ENCODE measurements around the gene MAGI2. TPM values are rescaled to one million over a fixed set of nuclear protein-coding genes. Genes with fewer than 3 reads are reported as not detected.

The MAGI2 gene
- total and polyA plus RNA-seq, 2 of the 13 experiments (the other 11 are each of a cell fraction or from before 2014, with no cell fraction given), result 1.5 to 3.8 TPM

- TF ChIP-seq ZHX1 (CRISPR knock-in tag; IDR thresholded peaks at IDR 0.05; ENCODE audit: low read depth) (no peak), HNF4A (CRISPR knock-in tag; IDR thresholded peaks at IDR 0.05) (peak; percentile 38), ONECUT2 (CRISPR knock-in tag; IDR thresholded peaks at IDR 0.05) (peak; percentile 88)
Observed at GRCh38 chr7:78333530-78334425, 1119.7 kb downstream of the MAGI2 start (continued).

GRCh38 chr7:78329001-78329655 is 1124.3 kb downstream of the MAGI2 start:
- 0% methylated on average over 1 of the region's 1 CpG for WGBS (ENCODE audit: low lambda C conversion rate)
- POLR2A ChIA-PET, result no interaction called here
- DNase-seq (ENCODE audit: low spot score), result no peak
- Histone ChIP-seq H3K9me3 (ENCODE audit: low read length) (no peaks in the 10 kb centered on the region), H3K4me1 (ENCODE audit: insufficient read depth, low read length) (peaks cover 10% of the 10 kb centered on the region), H3K9ac (ENCODE audit: insufficient read depth, low read depth, low read length) (no peak overlapping the region), H3K4me3 (replicated peaks in 1 of 3; ENCODE audit: insufficient read depth in 1 of 3, low read depth in 2 of 3, low read length in 3 of 3) (no peak overlapping the region), H3K36me3 (replicated peaks in 1 of 2; ENCODE audit: control insufficient read depth in 1 of 2, insufficient read depth in 2 of 2, low read length in 2 of 2) (no peaks in the 10 kb centered on the region), H3K27me3 (ENCODE audit: control insufficient read depth in 1 of 2, insufficient read depth in 2 of 2, low read length in 2 of 2) (no peaks in the 10 kb centered on the region), H3K4me2 (ENCODE audit: low read depth, low read length) (no peak overlapping the region), H3K79me2 (ENCODE audit: insufficient read depth, low read length) (no peaks in the 10 kb centered on the region), H3K27ac (ENCODE audit: extremely low read length, insufficient read depth, low read length) (no peak overlapping the region), H4K20me1 (ENCODE audit: insufficient read depth, low read length) (no peaks in the 10 kb centered on the region), H2AFZ (ENCODE audit: low read length) (no peak overlapping the region)
- FAIRE-seq, result no peak
- in situ Hi-C loops (cut with HindIII; ENCODE audit: extremely low pct_ligation_motif_present, low pct_unique_long_range_greater_than_20kb), result no loop called here
- CTCF ChIA-PET (ENCODE audit: low intra/inter-chr PET ratio, low total read pairs), result no interaction called here
- ATAC-seq, result no peak
- no TSS peak for BruUV-seq (replicated peaks)
- intact Hi-C loops (cut with micrococcal nuclease; ENCODE audit: unreplicated experiment), result no loop called here
- TF ChIP-seq GPN1 (CRISPR knock-in tag; IDR thresholded peaks at IDR 0.05; ENCODE audit: borderline replicate concordance) (no peak), HOMEZ (CRISPR knock-in tag; IDR thresholded peaks at IDR 0.05; ENCODE audit: low read depth) (no peak), ZNF207 (IDR thresholded peaks at IDR 0.05; ENCODE audit: borderline replicate concordance) (no peak), RORA (CRISPR knock-in tag; IDR thresholded peaks at IDR 0.05) (no peak), NR0B2 (CRISPR knock-in tag; IDR thresholded peaks at IDR 0.05) (no peak), SNAPC4 (CRISPR knock-in tag; IDR thresholded peaks at IDR 0.05) (no peak)
